Eye (tissue), 1 donor: Measurements from ENCODE around the gene CCDC148.
A peak's percentile ranks its signal among the peaks of the same experiment; 100 is the strongest.

Experiments used
- DNase-seq: peaks from one replicate; pipeline ENCODE4 v3.0.0-alpha.2; 2015

The CCDC148 gene

GRCh38 chr2:158456309-158457066, at the start of gene CCDC148, which contains the start of gene PKP4:
TSS of gene CCDC148 (minus strand) at chr2:158456753. CDS start at chr2:158456439, 314 bp downstream.
TSS of gene PKP4 (plus strand) at chr2:158456952. CDS start at chr2:158533185, 76,233 bp downstream.
- DNase-seq, result peak; percentile 96

- no peak for DNase-seq
Observed at GRCh38 chr2:158505448-158505934, 48.9 kb upstream of the CCDC148 start.

GRCh38 chr2:158504088-158504487, 47.5 kb upstream of the CCDC148 start:
- no peak for DNase-seq

GRCh38 chr2:158502974-158503373, 46.4 kb upstream of the CCDC148 start:
- DNase-seq, result peak; percentile 64

GRCh38 chr2:158501301-158501700, 44.7 kb upstream of the CCDC148 start:
- no peak for DNase-seq

- no peak for DNase-seq
Observed at GRCh38 chr2:158500333-158500732, 43.8 kb upstream of the CCDC148 start.

GRCh38 chr2:158499383-158499782, 42.8 kb upstream of the CCDC148 start:
- DNase-seq, result no peak

GRCh38 chr2:158498749-158499136, 42.2 kb upstream of the CCDC148 start:
- DNase-seq, result no peak

GRCh38 chr2:158498043-158498748, 41.6 kb upstream of the CCDC148 start:
- DNase-seq, result no peak

GRCh38 chr2:158497486-158497885, 40.9 kb upstream of the CCDC148 start:
- DNase-seq, result no peak

- no peak for DNase-seq
Observed at GRCh38 chr2:158496986-158497385, 40.4 kb upstream of the CCDC148 start.

- no peak for DNase-seq
Observed at GRCh38 chr2:158495175-158495574, 38.6 kb upstream of the CCDC148 start.

- no peak for DNase-seq
Observed at GRCh38 chr2:158493458-158493857, 36.9 kb upstream of the CCDC148 start.

- DNase-seq, result no peak
Observed at GRCh38 chr2:158491072-158491471, 34.5 kb upstream of the CCDC148 start.

GRCh38 chr2:158489366-158490112, 33.0 kb upstream of the CCDC148 start:
- peak; percentile 60 for DNase-seq

- DNase-seq, result no peak
Observed at GRCh38 chr2:158488442-158489216, 32.1 kb upstream of the CCDC148 start.

GRCh38 chr2:158487419-158487818, 30.9 kb upstream of the CCDC148 start:
- DNase-seq, result no peak

- DNase-seq, result no peak
Observed at GRCh38 chr2:158486970-158487325, 30.4 kb upstream of the CCDC148 start.

- DNase-seq, result no peak
Observed at GRCh38 chr2:158486150-158486969, 29.8 kb upstream of the CCDC148 start.

GRCh38 chr2:158484892-158485556, 28.5 kb upstream of the CCDC148 start:
- no peak for DNase-seq

GRCh38 chr2:158482594-158482993, 26.0 kb upstream of the CCDC148 start:
- DNase-seq, result no peak
